GM06990 (cell line): ENCODE measurements around the gene OPTC.

Experiments
- DNase-seq: peaks from one replicate; pipeline ENCODE4 v3.0.0-alpha.2; 2011; ENCODE audit not compliant: insufficient read length; ENCODE audit errors: extremely low read depth
- H3K27me3 ChIP-seq: replicated peaks from 2 replicates; pipeline ENCODE4 v1.6.0; 2011; ENCODE audit warnings: low read length; ENCODE audit not compliant: control insufficient read depth, insufficient read depth
- H3K36me3 ChIP-seq: 2 replicates; pipeline ENCODE4 v1.5.1; 2011; ENCODE audit warnings: low read length; ENCODE audit not compliant: control insufficient read depth, insufficient read depth
- H3K4me3 ChIP-seq: replicated peaks from 2 replicates; pipeline ENCODE4 v1.5.1; 2011; ENCODE audit warnings: low read depth, mild to moderate bottlenecking, control low read depth, low read length
- TF ChIP-seq, protein P1 (sequence below): IDR thresholded peaks from 2 replicates; pipeline ENCODE4 v1.5.1; 2011; ENCODE audit warnings: low read length, control low read depth, mild to moderate bottlenecking, inconsistent platforms; ENCODE audit not compliant: insufficient read depth, poor library complexity, severe bottlenecking

Gene OPTC

DNA sequence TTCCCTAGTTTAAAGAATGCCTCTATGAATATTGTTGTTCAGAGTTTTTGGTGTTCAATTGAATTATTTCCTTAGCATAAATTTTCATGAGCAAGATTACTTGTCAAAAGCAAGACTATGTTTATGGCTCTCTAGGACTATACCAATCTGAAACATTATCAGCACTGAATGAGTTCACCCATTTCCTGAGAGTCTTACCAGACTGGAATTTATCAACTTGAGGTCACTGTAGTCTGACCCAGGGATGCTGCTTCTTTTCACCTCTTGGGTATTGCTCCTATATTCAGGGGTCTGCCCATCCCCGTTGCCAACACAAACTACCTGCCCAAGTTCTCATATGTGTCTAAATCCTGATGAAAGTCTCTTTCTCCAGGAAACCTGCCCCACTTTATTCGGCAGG lies 42.6 kb downstream of the OPTC start:
- no peak for DNase-seq
- no peak overlapping the region for H3K4me3 ChIP-seq
- no peaks in the 10 kb centered on the region for H3K36me3 ChIP-seq
- H3K27me3 ChIP-seq, result no peaks in the 10 kb centered on the region; the same call in 1 of the 2 replicates
- TF ChIP-seq, protein P1, sequence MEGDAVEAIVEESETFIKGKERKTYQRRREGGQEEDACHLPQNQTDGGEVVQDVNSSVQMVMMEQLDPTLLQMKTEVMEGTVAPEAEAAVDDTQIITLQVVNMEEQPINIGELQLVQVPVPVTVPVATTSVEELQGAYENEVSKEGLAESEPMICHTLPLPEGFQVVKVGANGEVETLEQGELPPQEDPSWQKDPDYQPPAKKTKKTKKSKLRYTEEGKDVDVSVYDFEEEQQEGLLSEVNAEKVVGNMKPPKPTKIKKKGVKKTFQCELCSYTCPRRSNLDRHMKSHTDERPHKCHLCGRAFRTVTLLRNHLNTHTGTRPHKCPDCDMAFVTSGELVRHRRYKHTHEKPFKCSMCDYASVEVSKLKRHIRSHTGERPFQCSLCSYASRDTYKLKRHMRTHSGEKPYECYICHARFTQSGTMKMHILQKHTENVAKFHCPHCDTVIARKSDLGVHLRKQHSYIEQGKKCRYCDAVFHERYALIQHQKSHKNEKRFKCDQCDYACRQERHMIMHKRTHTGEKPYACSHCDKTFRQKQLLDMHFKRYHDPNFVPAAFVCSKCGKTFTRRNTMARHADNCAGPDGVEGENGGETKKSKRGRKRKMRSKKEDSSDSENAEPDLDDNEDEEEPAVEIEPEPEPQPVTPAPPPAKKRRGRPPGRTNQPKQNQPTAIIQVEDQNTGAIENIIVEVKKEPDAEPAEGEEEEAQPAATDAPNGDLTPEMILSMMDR, result no peak

GRCh38 chr1:203536980-203537455 lies 43.1 kb downstream of the OPTC start:
- no peak for DNase-seq
- Histone ChIP-seq H3K4me3 (no peak overlapping the region), H3K36me3 (no peaks in the 10 kb centered on the region), H3K27me3 (no peaks in the 10 kb centered on the region; the same call in 1 of the 2 replicates)
- TF ChIP-seq, protein P1, result no peak

DNA sequence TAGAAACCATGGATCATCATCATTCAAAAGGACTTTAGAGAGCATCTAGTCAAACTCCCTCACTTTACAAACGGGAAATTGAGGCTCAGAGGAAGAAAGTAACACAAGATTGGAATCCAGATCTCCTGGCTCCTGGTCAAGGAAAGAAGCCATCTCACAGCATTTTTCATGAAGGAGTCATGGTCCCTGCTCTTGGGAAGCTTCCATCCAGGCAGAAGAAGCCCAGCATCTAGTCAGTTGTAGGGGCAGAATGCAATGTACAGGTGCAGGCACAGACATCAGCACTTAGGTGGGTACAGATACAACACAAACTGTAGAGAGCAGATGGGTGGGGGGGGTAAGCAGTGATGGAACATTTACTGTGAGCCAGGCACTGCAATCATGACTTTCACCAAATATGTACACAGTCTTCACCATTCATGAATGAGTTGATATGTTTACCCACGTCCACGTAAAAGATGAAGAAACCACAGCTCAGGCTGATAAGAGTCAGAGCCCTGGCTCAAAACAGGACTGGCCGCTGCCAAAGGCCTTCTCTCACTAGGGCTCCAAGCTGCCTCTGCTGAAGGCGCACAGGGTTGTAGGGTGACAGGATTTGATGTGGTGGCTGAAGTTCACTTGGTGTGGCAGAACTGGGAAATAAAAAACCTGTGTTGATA lies 44.0 kb downstream of the OPTC start:
- TF ChIP-seq, protein P1, result no peak

DNA sequence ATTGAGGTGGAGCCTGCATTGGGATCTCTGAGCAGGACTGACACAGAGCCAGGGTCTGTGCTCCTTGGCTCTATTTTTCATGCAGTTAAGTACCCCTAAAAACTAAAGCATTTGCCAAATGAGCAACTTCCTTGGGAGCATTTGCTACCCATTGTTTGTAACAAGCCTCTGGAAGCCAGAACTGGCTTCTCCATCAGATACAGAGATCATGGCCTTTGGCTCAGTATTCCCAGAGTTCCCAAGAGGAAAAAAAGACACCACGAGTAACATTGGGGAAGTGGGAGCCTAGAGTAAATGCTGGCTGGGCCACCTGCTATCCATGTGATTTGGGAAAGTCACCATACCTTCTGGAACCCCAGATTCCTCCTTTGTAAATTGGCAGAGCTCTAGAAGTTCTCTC lies 44.8 kb downstream of the OPTC start:
- Histone ChIP-seq H3K4me3 (no peak overlapping the region), H3K36me3 (no peaks in the 10 kb centered on the region), H3K27me3 (no peaks in the 10 kb centered on the region; the same call in 1 of the 2 replicates)
- no peak for DNase-seq
- TF ChIP-seq, protein P1, result no peak

More for the DNA sequence above, 44.0 kb downstream of the OPTC start:
- Histone ChIP-seq H3K4me3 (no peak overlapping the region), H3K27me3 (no peaks in the 10 kb centered on the region; the same call in 1 of the 2 replicates), H3K36me3 (no peaks in the 10 kb centered on the region)
- DNase-seq, result no peak

- TF ChIP-seq, protein P1, result no peak
- H3K4me3 ChIP-seq, result no peak overlapping the region
- no peaks in the 10 kb centered on the region; the same call in 1 of the 2 replicates for H3K27me3 ChIP-seq
- no peak for DNase-seq
- H3K36me3 ChIP-seq, result no peaks in the 10 kb centered on the region
These were observed 46.0 kb downstream of the OPTC start for GRCh38 chr1:203539831-203540546.
